K562 (cell line): ENCODE data around the gene GCHFR. TPM values are rescaled to one million over a fixed set of nuclear protein-coding genes. Genes with fewer than 3 reads are reported as not detected.

ENCODE experiments used
- ATF1 ChIP-seq, 2 experiments: fragments of 450-650 bp in 1 of 2; IDR thresholded peaks; 2 replicates each; pipeline ENCODE4 v1.6.1; 2016; ENCODE audit warnings: missing compliant biosample characterization in 1 of 2, missing genetic modification characterization in 1 of 2
- CEBPB ChIP-seq: fragments of 450-650 bp; IDR thresholded peaks from 2 replicates; pipeline ENCODE4 v1.6.1; 2016; ENCODE audit warnings: missing genetic modification characterization, missing compliant biosample characterization
- CSDE1 ChIP-seq, 2 experiments: fragments of 450-650 bp; IDR thresholded peaks; 2 replicates each; pipeline ENCODE4 v1.6.1; 2016; ENCODE audit warnings: mild to moderate bottlenecking in 1 of 2
- E4F1 ChIP-seq: fragments of 250-450 bp; sonication (Bioruptor Pico); IDR thresholded peaks from 2 replicates; pipeline ENCODE4 v1.5.0; 2021; ENCODE audit warnings: mild to moderate bottlenecking, borderline replicate concordance
- FOS ChIP-seq: IDR thresholded peaks from 3 replicates; pipeline ENCODE4 v1.6.1; 2011; ENCODE audit not compliant: insufficient read length; ENCODE audit errors: extremely low read depth
- FOXP1 ChIP-seq: sonication (generic); formaldehyde crosslinking; IDR thresholded peaks from 2 replicates; pipeline ENCODE4 v1.8.0; 2022; ENCODE audit warnings: mild to moderate bottlenecking, missing genetic modification reagents
- GTF2A2 ChIP-seq: IDR thresholded peaks from 2 replicates; pipeline ENCODE4 v1.6.1; 2016; ENCODE audit warnings: mild to moderate bottlenecking, missing genetic modification characterization, missing compliant biosample characterization
- LARP7 ChIP-seq: fragments of 450-650 bp; IDR thresholded peaks from 2 replicates; pipeline ENCODE4 v1.6.1; 2016
- MTF1 ChIP-seq: fragments of 250-450 bp; sonication (Bioruptor Pico); IDR thresholded peaks from 2 replicates; pipeline ENCODE4 v1.9.0; 2021; ENCODE audit warnings: moderate library complexity, mild to moderate bottlenecking, inconsistent platforms, borderline replicate concordance
- NCOA4 ChIP-seq: fragments of 450-650 bp; IDR thresholded peaks from 2 replicates; pipeline ENCODE4 v1.6.1; 2018; ENCODE audit warnings: mild to moderate bottlenecking; ENCODE audit not compliant: partially characterized antibody
- NCOA6 ChIP-seq: fragments of 450-650 bp; IDR thresholded peaks from 2 replicates; pipeline ENCODE4 v1.6.1; 2017; ENCODE audit warnings: mild to moderate bottlenecking
- PATZ1 ChIP-seq: fragments of 250-450 bp; sonication (Bioruptor Pico); IDR thresholded peaks from 2 replicates; pipeline ENCODE4 v1.5.0; 2020; ENCODE audit warnings: mild to moderate bottlenecking, borderline replicate concordance
- POLR2AphosphoS2 ChIP-seq: IDR thresholded peaks from 2 replicates; pipeline ENCODE4 v1.6.1; 2012; ENCODE audit warnings: low read length, improper control_type of control experiment
- RB1 ChIP-seq: fragments of 450-650 bp; IDR thresholded peaks from 2 replicates; pipeline ENCODE4 v1.6.1; 2017; ENCODE audit warnings: low read depth, mild to moderate bottlenecking
- RFX5 ChIP-seq: IDR thresholded peaks from 2 replicates; pipeline ENCODE4 v1.6.1; 2011; ENCODE audit warnings: low read depth, mild to moderate bottlenecking, improper control_type of control experiment, low read length
- SAP30 ChIP-seq: fragments of 200-600 bp; sonication (generic); IDR thresholded peaks from 2 replicates; pipeline ENCODE4 v1.6.1; 2012; ENCODE audit warnings: borderline replicate concordance, low read depth, mild to moderate bottlenecking, moderate library complexity, low read length, control low read depth, inconsistent platforms; ENCODE audit not compliant: insufficient read depth, poor library complexity, severe bottlenecking
- TAF9B ChIP-seq: fragments of 450-650 bp; IDR thresholded peaks from 2 replicates; pipeline ENCODE4 v1.6.1; 2018; ENCODE audit warnings: mild to moderate bottlenecking; ENCODE audit not compliant: partially characterized antibody
- TCF3 ChIP-seq: sonication (generic); formaldehyde crosslinking; IDR thresholded peaks from 2 replicates; pipeline ENCODE4 v1.4.0; 2020; ENCODE audit warnings: mild to moderate bottlenecking, missing genetic modification reagents
- ZNF174 ChIP-seq: fragments of 250-450 bp; sonication (Bioruptor Pico); IDR thresholded peaks from 2 replicates; pipeline ENCODE4 v1.4.0; 2020; ENCODE audit warnings: mild to moderate bottlenecking
- ZNF592 ChIP-seq: fragments of 450-650 bp; IDR thresholded peaks from 2 replicates; pipeline ENCODE4 v1.6.1; 2017; ENCODE audit warnings: antibody characterized with exemption, mild to moderate bottlenecking
- polyA plus RNA-seq, 8 experiments: library from polyadenylated mRNA; depleted of rRNA in 4 of 8; stranded (reverse) in 5 of 8; unstranded in 3 of 8; fragments of >200 nt; fragmentation: Nextera tagmentation in 2 of 8; fragmentation: Illumina TruSeq in 1 of 8; extraction: Ambion mirVana in 2 of 8; extraction: Trizol in 1 of 8; gene quantifications; 2 replicates each; pipeline versions ENCODE4 v1.2.1 to v1.2.3, GENCODE V29; 2011 to 2014; ENCODE audit warnings: inconsistent platforms in 1 of 8, missing spikeins in 1 of 8
- total RNA-seq, 7 experiments: library from RNA; depleted of rRNA in 6 of 7; stranded (reverse); fragments of >200 nt in 6 of 7; fragmentation: Illumina TruSeq in 2 of 7; extraction: Trizol in 2 of 7; gene quantifications; 2 replicates each; pipeline versions ENCODE4 v1.2.1 to v1.2.3, GENCODE V29; 2011 to 2021; ENCODE audit warnings: low replicate concordance in 1 of 7

The GCHFR gene
- total and polyA plus RNA-seq, 9 of the 15 experiments (the other 6 are each of a cell fraction or from before 2014, with no cell fraction given), result 8.7 to 83.5 (median 20.8) TPM

- TF ChIP-seq GTF2A2 (tag), result no peak
- TF ChIP-seq CEBPB (tag), result no peak
- TF ChIP-seq SAP30, result peak; percentile 77
- no peak for TF ChIP-seq NCOA6
- TF ChIP-seq RFX5, result no peak
- no peak for TF ChIP-seq FOS
- TF ChIP-seq E4F1 (CRISPR knock-in tag), result no peak
- no peak for TF ChIP-seq MTF1 (CRISPR knock-in tag)
- peak; percentile 74; the same call in 1 of the 2 replicates for TF ChIP-seq FOXP1
- no peak for TF ChIP-seq LARP7
- no peak for TF ChIP-seq NCOA4
- peak in 1 of 2 experiments; percentile 62; a peak in 2 of 4 replicates for TF ChIP-seq CSDE1 (IDR thresholded peaks at IDR 0.05)
- TF ChIP-seq ZNF592, result no peak
- peak; percentile 97 for TF ChIP-seq ATF1 (CRISPR knock-in tag; IDR thresholded peaks at IDR 0.05)
- TF ChIP-seq ATF1 (tag; IDR thresholded peaks at IDR 0.05), result peak; percentile 99
- TF ChIP-seq ZNF174, result no peak
- TF ChIP-seq TAF9B, result peak; percentile 78
- peak; percentile 99 for TF ChIP-seq RB1
- TF ChIP-seq PATZ1 (CRISPR knock-in tag), result no peak
- no peak for TF ChIP-seq POLR2AphosphoS2
- no peak for TF ChIP-seq TCF3
Measured at GRCh38 chr15:40754883-40755811, 8.7 kb upstream of the GCHFR start, which contains the start of gene RMDN3 (continued).
